NCI-H2227 treated with DMSO at 0.1 percent for 48 hours (cell line): ENCODE data around the gene PPP2R1B.

Source experiments
- DNase-seq: peaks from one replicate; lab custom pipeline; 2025; lab: John Stamatoyannopoulos, UW

PPP2R1B gene

DNA sequence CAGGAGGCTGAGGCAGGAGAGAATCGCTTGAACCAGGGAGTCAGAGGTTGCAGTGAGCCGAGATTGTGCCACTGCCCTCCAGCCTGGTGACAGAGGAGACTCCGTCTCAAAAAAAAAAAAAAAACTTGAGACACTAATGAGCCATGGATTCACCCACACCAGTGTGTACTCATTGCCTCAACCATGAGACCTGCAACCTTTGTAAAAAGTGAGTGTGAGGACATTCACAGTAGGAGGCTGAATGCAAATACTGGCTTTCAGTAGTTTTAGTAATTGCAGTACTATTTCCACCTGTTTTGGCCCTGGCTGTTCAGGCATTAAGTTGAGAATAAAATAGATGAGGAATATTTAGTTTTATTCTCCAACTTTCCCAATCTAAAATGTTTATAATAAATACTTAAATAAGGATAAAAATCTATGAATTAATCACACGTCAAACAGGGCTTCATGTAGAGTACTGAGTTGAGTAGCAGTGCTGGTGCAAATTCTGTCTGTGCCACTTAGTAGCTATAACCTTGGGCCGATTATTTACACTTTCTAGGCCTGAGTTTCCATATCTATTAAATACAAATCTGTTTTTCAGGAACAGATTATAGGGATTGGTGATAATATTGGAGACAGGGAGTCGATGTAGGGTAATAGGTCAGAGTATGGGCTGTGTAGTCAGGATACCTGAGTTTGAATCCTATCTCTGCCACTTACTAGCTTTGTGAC, 72.8 kb downstream of the PPP2R1B start:
- no peak for DNase-seq

DNA sequence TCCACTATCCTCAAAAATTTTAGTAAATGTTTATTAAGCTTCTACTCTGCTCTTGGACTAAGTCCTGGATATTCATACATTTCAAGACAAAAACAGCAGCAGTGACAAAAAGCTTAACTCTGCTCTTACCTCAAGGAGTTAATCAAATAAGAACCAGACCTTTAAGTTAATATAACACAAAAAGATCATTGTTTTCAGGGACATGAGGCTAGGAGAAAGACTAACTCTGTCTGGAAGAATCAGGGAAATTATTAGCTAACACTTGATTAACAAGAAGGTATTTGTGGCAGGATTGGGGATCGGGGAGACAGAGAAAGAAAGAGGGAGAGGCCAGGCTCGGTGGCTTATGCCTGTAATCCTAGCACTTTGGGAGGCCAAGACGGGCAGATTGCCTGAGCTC, 74.4 kb downstream of the PPP2R1B start:
- no peak for DNase-seq

DNA sequence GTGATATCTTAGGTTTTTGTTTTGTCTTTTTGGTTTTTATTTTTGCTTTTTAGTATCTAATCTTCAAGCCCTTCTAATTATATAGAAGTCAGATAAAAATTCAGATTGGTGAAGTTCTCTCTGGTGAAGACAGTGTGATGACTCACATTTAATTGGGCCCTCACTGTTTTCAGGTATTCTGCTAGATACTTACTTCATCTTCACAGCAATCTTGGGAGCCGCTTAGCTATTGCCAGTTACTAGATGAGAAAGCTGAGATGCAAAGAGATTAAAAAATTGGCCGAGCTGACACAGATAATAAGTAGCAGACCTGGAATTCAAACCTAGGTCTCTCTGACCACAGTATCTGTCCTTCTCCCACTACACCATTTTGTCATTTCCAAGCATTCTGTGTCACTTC, 75.0 kb downstream of the PPP2R1B start:
- DNase-seq = peak; percentile 9

DNA sequence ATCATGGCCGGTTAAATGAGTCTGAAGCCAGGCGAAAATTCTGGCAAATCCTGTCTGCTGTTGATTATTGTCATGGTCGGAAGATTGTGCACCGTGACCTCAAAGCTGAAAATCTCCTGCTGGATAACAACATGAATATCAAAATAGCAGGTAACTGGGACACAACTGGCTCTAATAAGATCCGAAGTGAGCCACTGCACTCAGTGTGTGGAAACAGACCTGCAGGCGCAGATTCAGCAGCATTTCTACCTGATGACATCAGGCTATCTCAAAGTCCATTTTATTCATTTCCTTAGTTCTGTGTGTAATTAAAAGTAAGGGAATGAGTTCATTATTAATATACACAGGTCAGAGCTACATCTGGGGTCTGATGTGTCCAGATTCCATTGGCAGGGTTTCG, 78.2 kb downstream of the PPP2R1B start:
- DNase-seq = no peak

DNA sequence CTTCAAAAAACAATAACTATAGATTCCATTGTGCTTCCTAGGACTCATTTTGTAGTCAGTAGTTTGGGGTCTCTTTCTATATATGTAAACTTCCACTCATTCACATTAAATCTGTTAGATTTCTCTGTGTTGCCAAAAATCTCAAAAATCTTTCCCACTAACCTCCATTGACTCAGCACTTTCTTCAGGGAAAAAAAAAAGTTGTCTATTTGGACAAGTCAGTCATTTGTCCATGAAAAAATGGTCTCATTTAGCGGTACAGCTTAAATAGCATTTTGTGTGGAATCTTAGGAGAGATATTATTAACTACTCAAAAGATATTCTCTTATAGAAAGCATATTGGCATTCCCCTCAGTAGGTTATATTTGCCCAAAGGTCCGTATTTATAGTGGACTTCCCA, 81.9 kb downstream of the PPP2R1B start:
- no peak for DNase-seq

DNA sequence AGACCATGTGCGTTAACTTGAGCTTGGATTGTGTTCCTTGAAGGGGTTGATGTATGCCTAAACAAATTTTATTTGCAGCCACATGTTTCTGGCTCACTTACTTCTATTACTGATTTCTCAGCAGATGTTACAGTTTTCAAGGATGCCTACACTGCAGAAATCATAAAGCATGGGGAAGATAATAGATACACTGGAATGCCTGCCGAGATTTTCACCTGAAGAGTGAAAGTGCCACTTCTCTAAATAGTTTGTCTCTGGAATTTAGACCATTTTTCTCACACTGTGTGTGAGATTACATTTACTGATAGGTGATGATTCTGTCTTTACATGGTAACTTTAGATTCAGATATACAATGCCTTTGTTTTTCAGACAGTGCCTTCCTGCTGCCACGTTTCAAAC, 82.4 kb downstream of the PPP2R1B start:
- DNase-seq = no peak

DNA sequence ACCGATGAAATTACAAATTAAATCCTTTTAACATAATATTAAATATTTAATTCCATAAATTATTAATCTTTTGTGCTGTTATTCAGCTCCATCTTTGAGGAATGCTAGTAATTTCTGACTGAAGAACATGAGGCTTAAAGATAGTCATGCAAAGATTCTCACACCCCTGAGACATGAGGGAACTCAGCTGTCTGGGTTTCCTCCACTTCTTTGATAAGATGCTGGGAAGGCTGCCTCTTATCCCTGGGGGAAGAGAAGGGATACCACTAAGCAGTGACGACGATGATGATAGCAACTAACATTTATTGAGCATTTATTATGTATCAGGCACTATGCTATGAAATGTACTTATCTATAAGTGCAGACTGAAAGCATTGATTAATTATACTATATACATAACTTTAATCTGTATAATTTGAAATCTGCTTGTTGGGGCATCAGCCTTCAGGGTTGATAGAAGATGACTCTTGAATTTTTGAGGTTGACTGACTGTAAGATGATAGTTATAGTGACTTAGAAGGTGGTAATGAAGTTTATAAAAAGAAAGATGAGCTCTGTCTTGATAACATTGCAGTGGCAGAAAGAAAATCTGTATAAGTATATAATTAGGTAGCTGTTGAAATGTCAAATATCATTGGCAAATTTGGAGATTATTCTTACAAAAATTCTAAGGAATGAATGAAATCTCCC, 85.6 kb downstream of the PPP2R1B start:
- no peak for DNase-seq
